ENCODE results near the gene PRDM15. TPM values are rescaled to one million over a fixed set of nuclear protein-coding genes. Genes with fewer than 3 reads are reported as not detected.

Gene PRDM15, protein sequence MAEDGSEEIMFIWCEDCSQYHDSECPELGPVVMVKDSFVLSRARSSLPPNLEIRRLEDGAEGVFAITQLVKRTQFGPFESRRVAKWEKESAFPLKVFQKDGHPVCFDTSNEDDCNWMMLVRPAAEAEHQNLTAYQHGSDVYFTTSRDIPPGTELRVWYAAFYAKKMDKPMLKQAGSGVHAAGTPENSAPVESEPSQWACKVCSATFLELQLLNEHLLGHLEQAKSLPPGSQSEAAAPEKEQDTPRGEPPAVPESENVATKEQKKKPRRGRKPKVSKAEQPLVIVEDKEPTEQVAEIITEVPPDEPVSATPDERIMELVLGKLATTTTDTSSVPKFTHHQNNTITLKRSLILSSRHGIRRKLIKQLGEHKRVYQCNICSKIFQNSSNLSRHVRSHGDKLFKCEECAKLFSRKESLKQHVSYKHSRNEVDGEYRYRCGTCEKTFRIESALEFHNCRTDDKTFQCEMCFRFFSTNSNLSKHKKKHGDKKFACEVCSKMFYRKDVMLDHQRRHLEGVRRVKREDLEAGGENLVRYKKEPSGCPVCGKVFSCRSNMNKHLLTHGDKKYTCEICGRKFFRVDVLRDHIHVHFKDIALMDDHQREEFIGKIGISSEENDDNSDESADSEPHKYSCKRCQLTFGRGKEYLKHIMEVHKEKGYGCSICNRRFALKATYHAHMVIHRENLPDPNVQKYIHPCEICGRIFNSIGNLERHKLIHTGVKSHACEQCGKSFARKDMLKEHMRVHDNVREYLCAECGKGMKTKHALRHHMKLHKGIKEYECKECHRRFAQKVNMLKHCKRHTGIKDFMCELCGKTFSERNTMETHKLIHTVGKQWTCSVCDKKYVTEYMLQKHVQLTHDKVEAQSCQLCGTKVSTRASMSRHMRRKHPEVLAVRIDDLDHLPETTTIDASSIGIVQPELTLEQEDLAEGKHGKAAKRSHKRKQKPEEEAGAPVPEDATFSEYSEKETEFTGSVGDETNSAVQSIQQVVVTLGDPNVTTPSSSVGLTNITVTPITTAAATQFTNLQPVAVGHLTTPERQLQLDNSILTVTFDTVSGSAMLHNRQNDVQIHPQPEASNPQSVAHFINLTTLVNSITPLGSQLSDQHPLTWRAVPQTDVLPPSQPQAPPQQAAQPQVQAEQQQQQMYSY
- total RNA-seq = 10 to 100 TPM; 12.1 to 14.6 TPM

DNA sequence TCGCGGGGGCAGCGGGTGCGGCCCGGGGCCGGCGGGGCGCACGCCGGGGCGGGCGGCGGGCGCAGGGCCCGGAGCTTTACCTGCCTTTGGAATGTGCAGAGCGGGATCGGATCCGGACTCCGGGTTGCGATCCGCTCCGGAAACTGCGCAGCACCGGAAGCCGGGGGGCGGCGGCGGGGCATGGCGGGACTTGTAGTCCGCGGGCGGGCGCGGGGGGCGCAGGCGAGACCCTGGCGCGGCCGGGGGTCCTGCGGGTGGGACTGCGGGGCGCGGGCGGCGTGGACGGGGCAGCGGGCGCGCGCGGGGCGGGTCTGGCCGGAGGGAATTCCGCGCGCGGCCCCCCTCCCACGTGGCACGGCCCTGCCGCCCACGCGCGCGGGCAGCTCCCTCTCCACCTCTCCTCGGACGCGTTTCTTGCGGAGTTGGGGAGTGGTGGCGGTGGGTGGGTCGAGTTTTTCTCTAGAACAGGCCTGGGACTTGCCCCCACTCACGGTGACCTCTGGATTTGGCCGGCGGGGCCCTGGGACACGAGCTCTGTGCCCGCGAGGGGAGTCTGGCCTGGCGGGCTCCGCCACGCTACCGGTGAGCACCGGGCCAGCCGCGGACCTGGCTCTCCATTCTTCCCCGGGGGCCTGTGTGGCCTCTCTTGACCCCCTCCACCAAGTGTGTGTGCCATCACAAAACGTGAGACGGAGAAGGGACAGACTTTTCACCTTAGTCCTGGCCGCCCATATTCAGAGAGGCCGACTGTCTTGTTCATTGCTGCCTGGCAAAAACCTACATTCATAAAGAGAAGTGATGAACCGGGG, at the start of gene PRDM15:
PRDM15 (minus strand) TSS at position 155 of the 809 bp plus-strand sequence. CDS start 18,981 bp downstream, outside the sequence.
- Mint-ChIP-seq H3K27ac (peak within 1 kb of the TSS; percentile 98), H3K4me3 (peak within 1 kb of the TSS; percentile 89), H3K4me1 (ENCODE audit: low read depth) (peaks cover 25% of the 10 kb centered on the region), H3K27me3 (ENCODE audit: low read depth) (no peaks in the 10 kb centered on the region), H3K9me3 (no peaks in the 10 kb centered on the region), H3K36me3 (ENCODE audit: insufficient read depth in 2 of 2) (peaks cover 1% of the 10 kb centered on the region in 2 donors)
- peak; percentile 82 to 85 for ATAC-seq (replicated peaks in 1 of 2)
- peak; percentile 86 to 87 for DNase-seq

DNA sequence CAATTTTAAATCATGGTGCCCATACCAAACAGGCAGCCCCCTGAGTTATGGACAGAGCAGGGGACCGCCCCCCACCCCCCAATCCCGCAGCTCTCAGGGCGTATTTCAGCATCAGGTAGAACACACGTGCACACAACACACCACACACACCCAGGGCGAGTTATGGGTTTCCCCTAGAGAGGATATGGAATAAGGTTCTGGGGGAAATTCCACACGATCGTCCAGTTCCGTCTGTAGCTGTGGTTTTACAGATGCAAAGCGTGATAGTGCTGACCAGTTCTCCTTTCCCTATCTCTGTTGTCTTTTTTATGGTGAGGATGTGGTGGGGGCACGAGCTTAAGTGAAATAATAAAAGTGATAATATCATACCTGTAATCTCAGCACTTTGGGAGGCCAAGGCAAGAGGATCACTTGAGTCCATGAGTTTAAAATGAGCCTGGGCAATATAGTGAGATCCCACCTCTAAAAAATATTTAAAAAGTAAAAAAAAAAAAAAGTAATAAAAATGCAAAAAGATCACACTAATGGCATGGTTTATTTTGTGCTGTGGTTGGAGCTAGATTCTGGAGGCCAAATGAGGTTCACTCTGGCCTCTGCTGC, 49.6 kb upstream of the PRDM15 start:
- Mint-ChIP-seq H3K4me1 (ENCODE audit: low read depth) (peaks cover 70% of the 10 kb centered on the region), H3K27ac (no peak overlapping the region), H3K9me3 (no peaks in the 10 kb centered on the region), H3K4me3 (peak overlapping the region in 1 of 2 donors; percentile 90), H3K36me3 (ENCODE audit: insufficient read depth in 2 of 2) (peaks cover 2 to 5% of the 10 kb centered on the region in 2 donors), H3K27me3 (ENCODE audit: low read depth) (no peaks in the 10 kb centered on the region)
- DNase-seq = no peak
- no peak for ATAC-seq (replicated peaks in 1 of 2)

DNA sequence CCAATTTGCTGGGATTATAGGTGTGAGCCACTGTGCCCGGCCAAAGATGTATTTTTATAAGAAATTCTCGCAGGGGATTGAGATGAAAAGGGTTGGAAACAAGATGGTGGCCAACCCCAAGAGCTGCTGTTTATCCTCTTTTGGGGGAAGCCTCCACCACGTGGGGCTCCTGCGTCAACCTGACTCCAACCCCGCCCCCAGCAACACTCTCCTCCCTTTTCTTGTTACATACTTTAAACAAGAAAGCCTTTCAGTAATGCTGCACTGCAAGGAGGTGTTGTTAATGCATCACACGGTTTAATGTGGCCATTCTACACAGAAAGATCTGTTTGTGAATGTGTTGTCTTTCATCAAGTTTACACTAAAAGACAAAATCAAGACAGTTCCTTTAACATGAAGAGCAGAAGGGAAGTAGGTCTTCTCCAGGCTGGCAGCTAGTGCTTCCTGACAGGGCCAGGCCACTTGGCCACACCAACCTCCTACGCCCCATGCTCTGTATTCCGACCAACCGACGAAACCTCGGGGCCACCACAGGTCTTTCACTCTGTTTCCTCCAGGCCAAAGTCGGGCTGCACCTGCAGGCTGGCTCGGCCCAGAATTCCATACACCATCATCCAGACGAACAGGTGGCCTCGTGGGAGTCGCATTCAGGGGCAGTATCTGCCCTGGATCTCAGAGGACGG, 48.7 kb upstream of the PRDM15 start:
- Mint-ChIP-seq H3K27me3 (ENCODE audit: low read depth) (no peaks in the 10 kb centered on the region), H3K9me3 (no peaks in the 10 kb centered on the region), H3K27ac (no peak overlapping the region), H3K36me3 (ENCODE audit: insufficient read depth in 2 of 2) (peaks cover 2 to 5% of the 10 kb centered on the region in 2 donors), H3K4me3 (peak overlapping the region; percentile 32 to 90), H3K4me1 (ENCODE audit: low read depth) (peaks cover 70% of the 10 kb centered on the region)
- DNase-seq = peak; percentile 23 to 54
- ATAC-seq (replicated peaks in 1 of 2) = peak in 1 of 2 donors; percentile 49

DNA sequence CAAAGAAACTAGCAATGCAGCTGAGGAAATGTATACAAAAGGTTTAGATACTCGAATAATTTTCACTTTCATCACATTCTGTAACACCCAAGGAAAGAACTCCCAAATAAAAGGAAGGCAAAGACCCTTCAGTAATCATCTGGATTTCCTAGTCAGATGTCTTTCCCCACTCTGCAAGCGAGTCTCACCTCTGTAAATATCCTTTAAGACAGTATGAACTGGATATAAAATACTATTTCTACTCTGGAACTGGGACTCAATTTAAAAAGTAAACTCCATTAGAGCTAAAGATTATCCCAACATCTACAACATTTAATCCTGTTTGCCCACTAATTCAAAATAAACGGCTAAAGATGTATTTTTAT, 47.6 kb upstream of the PRDM15 start:
- no peaks in the 10 kb centered on the region for H3K27me3 Mint-ChIP-seq (ENCODE audit: low read depth)
- H3K36me3 Mint-ChIP-seq (ENCODE audit: insufficient read depth in 2 of 2) = peaks cover 2 to 5% of the 10 kb centered on the region in 2 donors
- DNase-seq (no peak), ATAC-seq (replicated peaks in 1 of 2) (peak in 1 of 2 donors; percentile 16)
- H3K4me1 Mint-ChIP-seq (ENCODE audit: low read depth) = peaks cover 77% of the 10 kb centered on the region
- H3K27ac Mint-ChIP-seq = peak overlapping the region; percentile 93
- no peaks in the 10 kb centered on the region for H3K9me3 Mint-ChIP-seq
- peak overlapping the region; percentile 88 to 90 for H3K4me3 Mint-ChIP-seq

DNA sequence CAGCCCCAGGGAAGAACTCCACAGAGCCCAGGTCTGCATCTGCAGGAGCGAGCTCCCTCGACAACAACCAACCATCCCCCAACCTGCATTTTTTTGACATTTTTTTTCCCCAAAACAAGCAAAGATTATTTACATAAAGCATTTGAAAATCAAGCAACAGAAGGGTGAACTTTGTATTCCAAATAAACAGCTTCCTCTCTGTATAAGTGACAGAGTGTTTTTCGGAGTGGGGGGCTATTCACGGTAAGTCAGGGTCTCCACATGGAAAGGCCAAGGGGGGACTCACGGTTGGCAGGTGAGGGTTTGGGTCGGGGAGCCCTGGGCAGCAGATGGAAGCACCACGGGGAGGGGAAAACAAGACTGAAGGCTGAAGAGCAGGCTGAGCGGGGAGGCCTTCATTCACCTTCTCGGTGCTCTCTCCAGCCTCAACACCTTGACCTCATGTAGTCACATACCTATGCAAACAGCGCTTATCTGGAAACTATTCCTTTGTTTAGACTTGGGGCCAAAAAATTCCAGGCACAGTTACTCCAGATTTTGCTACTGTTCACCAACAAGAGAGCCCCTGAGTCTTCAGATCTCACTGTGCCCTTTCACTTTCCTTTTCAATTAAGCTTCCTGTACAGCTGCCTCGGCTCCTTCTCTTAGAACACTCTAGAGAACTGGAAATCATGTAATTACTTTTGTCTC, 47.1 kb upstream of the PRDM15 start:
- Mint-ChIP-seq H3K4me1 (ENCODE audit: low read depth) (peaks cover 81% of the 10 kb centered on the region), H3K9me3 (no peaks in the 10 kb centered on the region), H3K4me3 (peak overlapping the region; percentile 88 to 90), H3K36me3 (ENCODE audit: insufficient read depth in 2 of 2) (peaks cover 2 to 5% of the 10 kb centered on the region in 2 donors), H3K27me3 (ENCODE audit: low read depth) (no peaks in the 10 kb centered on the region), H3K27ac (peak overlapping the region; percentile 93)
- ATAC-seq (replicated peaks in 1 of 2) = peak; percentile 65 to 79
- DNase-seq = peak; percentile 39

DNA sequence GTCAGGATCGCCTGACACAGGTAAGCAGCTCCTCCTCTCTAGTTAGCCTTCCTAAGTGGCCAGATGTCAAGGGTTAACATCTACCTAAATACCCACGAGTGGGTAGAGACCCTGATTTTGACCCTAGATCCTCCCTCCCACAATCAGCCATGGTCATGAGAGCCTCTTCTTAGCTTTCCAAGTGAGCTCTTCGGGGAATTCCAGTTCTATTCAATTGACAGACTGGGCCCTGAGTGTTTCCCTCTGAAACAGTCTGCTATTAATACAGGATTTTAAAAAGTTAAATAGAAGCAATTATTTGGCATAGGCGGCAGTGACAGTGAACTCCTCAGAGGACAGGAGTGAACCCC, 46.6 kb upstream of the PRDM15 start:
- H3K4me1 Mint-ChIP-seq (ENCODE audit: low read depth) = peaks cover 85% of the 10 kb centered on the region
- H3K36me3 Mint-ChIP-seq (ENCODE audit: insufficient read depth in 2 of 2) = peaks cover 2 to 5% of the 10 kb centered on the region in 2 donors
- no peaks in the 10 kb centered on the region for H3K27me3 Mint-ChIP-seq (ENCODE audit: low read depth)
- no peak for DNase-seq
- H3K9me3 Mint-ChIP-seq = no peaks in the 10 kb centered on the region
- H3K4me3 Mint-ChIP-seq = peak overlapping the region; percentile 88 to 90
- no peak for ATAC-seq (replicated peaks in 1 of 2)
- peak overlapping the region; percentile 93 for H3K27ac Mint-ChIP-seq

DNA sequence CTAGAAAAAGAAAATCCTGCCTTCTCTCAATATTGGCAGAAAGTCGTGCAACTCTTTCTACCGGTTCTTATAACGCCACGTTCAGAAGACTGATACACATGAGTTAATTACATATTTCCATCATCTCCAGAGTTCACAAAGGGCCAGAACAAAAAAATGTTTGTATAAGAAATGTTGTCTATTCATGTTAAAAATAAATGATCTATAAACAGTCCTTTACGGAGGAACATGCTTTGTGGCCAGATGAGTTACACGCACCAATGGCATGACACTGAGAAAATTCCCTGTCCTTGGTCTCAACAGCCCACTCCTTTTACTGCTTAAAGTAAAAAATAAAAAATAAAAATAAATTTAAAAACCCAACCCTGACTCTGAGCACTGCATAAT, 45.2 kb upstream of the PRDM15 start:
- H3K4me1 Mint-ChIP-seq (ENCODE audit: low read depth) = peaks cover 86% of the 10 kb centered on the region
- H3K36me3 Mint-ChIP-seq (ENCODE audit: insufficient read depth in 2 of 2) = peaks cover 2 to 5% of the 10 kb centered on the region in 2 donors
- ATAC-seq (replicated peaks in 1 of 2) = no peak
- DNase-seq = no peak
- H3K27me3 Mint-ChIP-seq (ENCODE audit: low read depth) = no peaks in the 10 kb centered on the region
- H3K9me3 Mint-ChIP-seq = no peaks in the 10 kb centered on the region
- H3K4me3 Mint-ChIP-seq = peak overlapping the region; percentile 72 to 90
- H3K27ac Mint-ChIP-seq = no peak overlapping the region

DNA sequence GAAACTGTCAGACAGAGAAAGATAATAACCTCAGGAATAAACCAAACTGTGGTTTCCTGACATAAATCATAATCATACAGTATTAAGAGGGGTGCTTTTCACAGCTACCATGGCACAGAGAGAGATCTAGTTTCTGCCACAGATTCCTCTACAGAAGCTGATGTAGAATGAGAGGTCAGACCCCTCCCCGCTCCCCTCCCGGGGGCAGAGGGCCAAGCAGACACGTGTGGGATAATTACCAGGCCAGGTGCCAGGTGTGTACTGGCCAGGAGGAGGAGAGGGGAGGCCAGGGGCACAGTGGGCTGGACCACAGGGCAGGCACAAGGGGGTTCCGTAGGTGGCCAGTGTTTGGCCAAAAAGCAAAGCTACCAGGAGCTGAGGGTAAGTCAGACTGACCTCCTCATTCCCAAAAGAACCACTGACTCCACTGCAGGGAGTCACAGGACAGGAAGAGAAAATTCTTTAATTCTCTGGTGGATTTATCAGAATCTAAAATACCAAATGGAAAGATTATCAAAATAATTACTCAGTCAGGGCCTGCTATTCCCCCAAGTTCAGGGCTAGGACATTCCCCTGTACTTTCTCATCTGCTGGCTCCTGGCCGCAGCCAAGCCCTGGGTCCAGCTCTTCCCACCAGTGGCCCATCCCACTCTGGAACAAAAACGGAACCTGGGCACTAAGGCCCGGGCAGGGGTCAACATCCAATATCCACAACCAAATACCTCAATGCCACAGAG, 44.7 kb upstream of the PRDM15 start:
- Mint-ChIP-seq H3K4me1 (ENCODE audit: low read depth) (peaks cover 82% of the 10 kb centered on the region), H3K27ac (peak overlapping the region; percentile 64), H3K9me3 (no peaks in the 10 kb centered on the region), H3K4me3 (peak overlapping the region; percentile 72 to 90), H3K36me3 (ENCODE audit: insufficient read depth in 2 of 2) (peaks cover 2 to 5% of the 10 kb centered on the region in 2 donors), H3K27me3 (ENCODE audit: low read depth) (no peaks in the 10 kb centered on the region)
- ATAC-seq (replicated peaks in 1 of 2) (peak; percentile 59 to 67), DNase-seq (peak; percentile 19 to 56)

DNA sequence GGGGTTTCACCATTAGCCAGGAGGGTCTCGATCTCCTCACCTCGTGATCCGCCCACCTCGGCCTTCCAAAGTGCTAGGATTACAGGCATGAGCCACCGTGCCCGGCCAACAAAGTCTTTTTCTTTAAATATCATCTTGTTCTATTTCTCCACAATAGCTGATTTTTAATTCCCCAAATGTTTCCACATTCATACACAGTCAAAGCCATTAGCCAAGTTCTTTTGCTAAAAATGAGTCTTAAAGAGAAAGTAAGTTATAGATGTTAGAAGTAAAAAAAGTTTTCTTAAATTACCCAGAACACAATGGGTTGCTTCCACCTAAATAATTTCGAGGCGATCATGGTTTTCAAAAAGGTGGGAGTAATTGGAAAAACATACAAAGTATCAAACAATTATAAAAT, 44.0 kb upstream of the PRDM15 start:
- Mint-ChIP-seq H3K9me3 (no peaks in the 10 kb centered on the region), H3K4me1 (ENCODE audit: low read depth) (peaks cover 76% of the 10 kb centered on the region), H3K36me3 (ENCODE audit: insufficient read depth in 2 of 2) (peaks cover 2 to 5% of the 10 kb centered on the region in 2 donors), H3K27ac (peak overlapping the region; percentile 64), H3K27me3 (ENCODE audit: low read depth) (no peaks in the 10 kb centered on the region), H3K4me3 (peak overlapping the region; percentile 72 to 90)
- DNase-seq (no peak), ATAC-seq (replicated peaks in 1 of 2) (no peak)

DNA sequence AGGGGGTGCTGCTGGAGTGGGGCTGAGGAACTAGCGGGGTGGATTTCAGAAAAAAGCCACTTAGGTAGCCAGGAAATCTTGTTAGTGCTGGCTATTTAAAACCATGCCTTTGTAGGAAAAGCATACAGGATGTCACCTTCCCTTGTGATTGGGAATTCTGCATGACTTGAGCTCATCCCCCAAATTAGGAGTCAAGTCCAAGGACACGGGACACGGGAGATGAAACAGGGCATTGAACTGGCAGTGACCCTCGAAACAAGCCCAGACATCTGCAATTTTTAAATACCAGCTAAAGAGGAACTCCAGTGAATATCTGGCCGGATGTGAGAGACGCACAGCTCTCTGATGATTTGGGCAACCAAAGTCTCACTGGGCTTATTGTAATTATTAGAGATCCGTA, 41.9 kb upstream of the PRDM15 start:
- H3K4me1 Mint-ChIP-seq (ENCODE audit: low read depth) = peaks cover 55% of the 10 kb centered on the region
- no peak overlapping the region for H3K4me3 Mint-ChIP-seq
- DNase-seq (no peak), ATAC-seq (replicated peaks in 1 of 2) (no peak)
- no peak overlapping the region for H3K27ac Mint-ChIP-seq
- H3K9me3 Mint-ChIP-seq = no peaks in the 10 kb centered on the region
- peaks cover 0 to 4% of the 10 kb centered on the region in 2 donors for H3K36me3 Mint-ChIP-seq (ENCODE audit: insufficient read depth in 2 of 2)
- no peaks in the 10 kb centered on the region for H3K27me3 Mint-ChIP-seq (ENCODE audit: low read depth)

DNA sequence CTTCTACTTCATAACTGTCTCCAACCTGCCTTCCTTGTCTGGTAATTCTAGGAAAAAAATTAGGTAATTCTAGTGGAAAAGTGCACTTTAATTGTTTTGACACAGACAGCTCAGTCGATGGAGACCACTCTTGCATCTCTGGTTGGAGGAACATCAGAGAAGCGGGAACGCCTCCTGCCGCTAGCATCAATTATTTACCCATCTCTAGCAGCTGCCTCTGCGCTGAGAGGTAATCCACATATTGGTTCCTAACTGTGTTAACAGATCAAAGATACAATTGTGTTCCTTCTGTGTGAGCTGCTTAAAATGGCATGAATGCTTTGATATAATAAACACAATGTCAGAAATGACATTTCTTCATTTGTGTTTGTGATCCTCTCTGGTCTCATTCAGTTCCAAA, 41.3 kb upstream of the PRDM15 start:
- H3K4me3 Mint-ChIP-seq = no peak overlapping the region
- H3K36me3 Mint-ChIP-seq (ENCODE audit: insufficient read depth in 2 of 2) = peaks cover 0 to 2% of the 10 kb centered on the region in 2 donors
- no peak for DNase-seq
- no peak overlapping the region for H3K27ac Mint-ChIP-seq
- no peaks in the 10 kb centered on the region for H3K27me3 Mint-ChIP-seq (ENCODE audit: low read depth)
- H3K4me1 Mint-ChIP-seq (ENCODE audit: low read depth) = peaks cover 49% of the 10 kb centered on the region
- no peaks in the 10 kb centered on the region for H3K9me3 Mint-ChIP-seq
- no peak for ATAC-seq (replicated peaks in 1 of 2)
